Measurements from ENCODE around the gene NDUFB7. TPM values are rescaled to one million over a fixed set of nuclear protein-coding genes. Genes with fewer than 3 reads are reported as not detected.

Gene NDUFB7
- total RNA-seq, 2 experiments from 2014 or later, result 31.7 to 39.1 TPM

- Mint-ChIP-seq H3K27ac (no peak within 1 kb of the TSS), H3K36me3 (ENCODE audit: low read depth) (no peaks in the 10 kb centered on the region), H3K4me1 (ENCODE audit: low read depth) (no peaks in the 10 kb centered on the region), H3K4me3 (no peak within 1 kb of the TSS), H3K27me3 (no peaks in the 10 kb centered on the region), H3K9me3 (no peaks in the 10 kb centered on the region)
- H3K4me3 ChIP-seq (ENCODE audit: low read length), result no peak within 1 kb of the TSS
- no peak for TF ChIP-seq CTCF (IDR thresholded peaks at IDR 0.05)
- ATAC-seq (ENCODE audit: poor library complexity) (no peak), DNase-seq (peak in 1 of 14 experiments; percentile 38)
- no peaks in the 10 kb centered on the region for H3K27me3 ChIP-seq (ENCODE audit: control insufficient read depth in 1 of 2, insufficient read depth in 2 of 2, low read length in 2 of 2)
- no peak within 1 kb of the TSS for H3K27ac ChIP-seq (ENCODE audit: low read depth in 1 of 2, low read length in 2 of 2)
- intact Hi-C loops (cut with DNase I, micrococcal nuclease), result no loop called here
- H3K36me3 ChIP-seq (ENCODE audit: insufficient read depth, low read length), result no peaks in the 10 kb centered on the region
- peaks cover 2% of the 10 kb centered on the region for H3K4me1 ChIP-seq (ENCODE audit: insufficient read depth, low read length)
- ChIA-PET POLR2A (no interaction called here), CTCF (no interaction called here)
- no peaks in the 10 kb centered on the region for H3K9me3 ChIP-seq (ENCODE audit: control insufficient read depth in 1 of 2, insufficient read depth in 1 of 2, low read length in 2 of 2)
Measured at GRCh38 chr19:14582894-14583340, 11.1 kb upstream of the NDUFB7 start, which contains the start of gene CLEC17A. TSS of gene CLEC17A (plus strand) at chr19:14583084. CDS start at chr19:14583161, 77 bp downstream.

GRCh38 chr19:14580623-14581237 is 8.9 kb upstream of the NDUFB7 start:
- Histone ChIP-seq H3K36me3 (ENCODE audit: insufficient read depth, low read length) (no peaks in the 10 kb centered on the region), H3K27me3 (ENCODE audit: control insufficient read depth in 1 of 2, insufficient read depth in 2 of 2, low read length in 2 of 2) (no peaks in the 10 kb centered on the region), H3K4me3 (ENCODE audit: low read length) (no peak overlapping the region), H3K9me3 (ENCODE audit: control insufficient read depth in 1 of 2, insufficient read depth in 1 of 2, low read length in 2 of 2) (no peaks in the 10 kb centered on the region), H3K4me1 (ENCODE audit: insufficient read depth, low read length) (peaks cover 2% of the 10 kb centered on the region), H3K27ac (ENCODE audit: low read depth in 1 of 2, low read length in 2 of 2) (no peak overlapping the region)
- ChIA-PET CTCF (no interaction called here), POLR2A (no interaction called here)
- TF ChIP-seq CTCF (IDR thresholded peaks at IDR 0.05), result no peak
- DNase-seq (peak in 1 of 14 experiments; percentile 34), ATAC-seq (ENCODE audit: poor library complexity) (no peak)
- no peaks in the 10 kb centered on the region for H3K36me3 Mint-ChIP-seq (ENCODE audit: low read depth)
- H3K27me3 Mint-ChIP-seq, result no peaks in the 10 kb centered on the region
- no peaks in the 10 kb centered on the region for H3K4me1 Mint-ChIP-seq (ENCODE audit: low read depth)
- no peaks in the 10 kb centered on the region for H3K9me3 Mint-ChIP-seq
- H3K27ac Mint-ChIP-seq, result no peak overlapping the region
- intact Hi-C loops (cut with DNase I, micrococcal nuclease), result no loop called here
- H3K4me3 Mint-ChIP-seq, result no peak overlapping the region

GRCh38 chr19:14577885-14578427 is 6.1 kb upstream of the NDUFB7 start:
- Mint-ChIP-seq H3K4me3 (no peak overlapping the region), H3K27me3 (no peaks in the 10 kb centered on the region), H3K9me3 (no peaks in the 10 kb centered on the region), H3K36me3 (ENCODE audit: low read depth) (no peaks in the 10 kb centered on the region), H3K27ac (no peak overlapping the region), H3K4me1 (ENCODE audit: low read depth) (peaks cover 7% of the 10 kb centered on the region)
- CTCF ChIA-PET, result no interaction called here
- Histone ChIP-seq H3K4me3 (ENCODE audit: low read length) (no peak overlapping the region), H3K27me3 (ENCODE audit: control insufficient read depth in 1 of 2, insufficient read depth in 2 of 2, low read length in 2 of 2) (no peaks in the 10 kb centered on the region), H3K36me3 (ENCODE audit: insufficient read depth, low read length) (no peaks in the 10 kb centered on the region), H3K9me3 (ENCODE audit: control insufficient read depth in 1 of 2, insufficient read depth in 1 of 2, low read length in 2 of 2) (no peaks in the 10 kb centered on the region), H3K4me1 (ENCODE audit: insufficient read depth, low read length) (peaks cover 11% of the 10 kb centered on the region), H3K27ac (ENCODE audit: low read depth in 1 of 2, low read length in 2 of 2) (no peak overlapping the region)
- DNase-seq, result no peak
- ATAC-seq (ENCODE audit: poor library complexity), result no peak
- no peak for TF ChIP-seq CTCF (IDR thresholded peaks at IDR 0.05)
- intact Hi-C loops (cut with DNase I, micrococcal nuclease), result no loop called here
- POLR2A ChIA-PET, result no interaction called here
